Measurements from ENCODE around the gene KLHDC2. TPM values are rescaled to one million over a fixed set of nuclear protein-coding genes. Genes with fewer than 3 reads are reported as not detected.

KLHDC2 gene
- total RNA-seq (2022; extraction: Qiagen RNA extraction; ENCODE audit: low read depth) = 28.6 to 37.9 TPM (median 32.1 TPM) in 5 replicates

DNA sequence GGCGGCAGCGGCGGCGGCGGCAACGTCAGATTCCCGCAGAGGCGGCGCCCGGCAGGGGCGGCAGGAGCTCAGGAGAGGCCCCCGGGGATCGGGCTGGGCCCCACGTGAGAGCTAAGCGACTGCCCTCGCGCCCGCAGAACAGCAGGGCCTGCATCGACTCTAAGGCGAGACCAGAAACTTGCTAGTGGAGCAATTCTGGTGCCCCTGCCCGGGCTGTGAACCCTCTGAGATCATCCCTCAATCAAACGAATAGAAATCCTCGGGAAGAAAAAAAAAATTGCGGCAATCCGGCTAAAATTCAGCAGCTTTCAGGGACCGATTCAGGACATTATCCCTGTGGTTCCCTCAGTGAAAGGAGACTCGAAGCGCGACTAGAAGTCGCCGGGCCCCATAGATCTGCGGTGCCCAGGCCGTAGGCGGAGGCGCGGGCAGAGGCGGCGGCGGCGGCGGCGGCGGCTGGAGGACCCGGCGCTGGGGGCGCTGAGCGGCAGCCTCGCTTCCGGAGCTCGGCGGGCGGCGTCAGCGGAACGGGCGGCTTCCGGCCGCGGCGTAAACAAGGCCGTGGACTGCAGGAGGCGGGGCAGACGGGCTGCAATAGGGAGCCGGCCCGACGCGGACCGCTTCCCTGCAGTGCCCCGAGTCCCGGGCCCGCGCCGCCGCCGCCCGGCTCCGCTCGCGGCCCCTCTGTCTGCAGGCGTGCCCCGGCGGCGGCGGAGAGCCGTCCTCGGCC is at the start of gene KLHDC2:
KLHDC2 (plus strand) TSS at position 583 of the 730 bp plus-strand sequence. CDS start 316 bp downstream, outside the sequence.

Other genes starting within 250 kb of the KLHDC2 start
- gene RPS29, start 181.8 kb upstream of the KLHDC2 start, total RNA-seq (2022; extraction: Qiagen RNA extraction; ENCODE audit: low read depth) = 4,091 to 5,477 TPM (median 4,625 TPM) in 5 replicates
- gene LRR1, start 169.2 kb upstream of the KLHDC2 start, total RNA-seq (2022; extraction: Qiagen RNA extraction; ENCODE audit: low read depth) = 47.0 to 52.7 TPM (median 51.8 TPM) in 5 replicates
- gene RPL36AL, start 147.5 kb upstream of the KLHDC2 start, total RNA-seq (2022; extraction: Qiagen RNA extraction; ENCODE audit: low read depth) = 397 to 518 TPM (median 440 TPM) in 5 replicates
- gene MGAT2, start 147.4 kb upstream of the KLHDC2 start, total RNA-seq (2022; extraction: Qiagen RNA extraction; ENCODE audit: low read depth) = 47.0 to 53.9 TPM (median 50.2 TPM) in 5 replicates
- 10.5 to 12.3 TPM (median 11.6 TPM) in 5 replicates for gene DNAAF2, start 132.9 kb upstream of the KLHDC2 start, total RNA-seq (2022; extraction: Qiagen RNA extraction; ENCODE audit: low read depth)
- gene POLE2, start 79.9 kb upstream of the KLHDC2 start, total RNA-seq (2022; extraction: Qiagen RNA extraction; ENCODE audit: low read depth) = 11.6 to 15.7 TPM (median 14.3 TPM) in 5 replicates
- gene KLHDC1, start 75.0 kb upstream of the KLHDC2 start, total RNA-seq (2022; extraction: Qiagen RNA extraction; ENCODE audit: low read depth) = 0.16 to 0.25 TPM (median 0.21 TPM) in 4 of 5 replicates, not detected in the other
- gene NEMF, start 84.6 kb downstream of the KLHDC2 start, total RNA-seq (2022; extraction: Qiagen RNA extraction; ENCODE audit: low read depth) = 25.1 to 37.2 TPM (median 33.4 TPM) in 5 replicates
- gene ARF6, start 124.9 kb downstream of the KLHDC2 start, total RNA-seq (2022; extraction: Qiagen RNA extraction; ENCODE audit: low read depth) = 66.5 to 77.1 TPM (median 73.3 TPM) in 5 replicates